Measurements from ENCODE around the gene MTFR1L. TPM values are rescaled to one million over a fixed set of nuclear protein-coding genes. Genes with fewer than 3 reads are reported as not detected.

Gene MTFR1L
- total RNA-seq, 5 donors from 2014 or later (not counting 1 experiment from before 2014, with no cell fraction given) = 39.6 to 48.1 (median 41.6) TPM

DNA sequence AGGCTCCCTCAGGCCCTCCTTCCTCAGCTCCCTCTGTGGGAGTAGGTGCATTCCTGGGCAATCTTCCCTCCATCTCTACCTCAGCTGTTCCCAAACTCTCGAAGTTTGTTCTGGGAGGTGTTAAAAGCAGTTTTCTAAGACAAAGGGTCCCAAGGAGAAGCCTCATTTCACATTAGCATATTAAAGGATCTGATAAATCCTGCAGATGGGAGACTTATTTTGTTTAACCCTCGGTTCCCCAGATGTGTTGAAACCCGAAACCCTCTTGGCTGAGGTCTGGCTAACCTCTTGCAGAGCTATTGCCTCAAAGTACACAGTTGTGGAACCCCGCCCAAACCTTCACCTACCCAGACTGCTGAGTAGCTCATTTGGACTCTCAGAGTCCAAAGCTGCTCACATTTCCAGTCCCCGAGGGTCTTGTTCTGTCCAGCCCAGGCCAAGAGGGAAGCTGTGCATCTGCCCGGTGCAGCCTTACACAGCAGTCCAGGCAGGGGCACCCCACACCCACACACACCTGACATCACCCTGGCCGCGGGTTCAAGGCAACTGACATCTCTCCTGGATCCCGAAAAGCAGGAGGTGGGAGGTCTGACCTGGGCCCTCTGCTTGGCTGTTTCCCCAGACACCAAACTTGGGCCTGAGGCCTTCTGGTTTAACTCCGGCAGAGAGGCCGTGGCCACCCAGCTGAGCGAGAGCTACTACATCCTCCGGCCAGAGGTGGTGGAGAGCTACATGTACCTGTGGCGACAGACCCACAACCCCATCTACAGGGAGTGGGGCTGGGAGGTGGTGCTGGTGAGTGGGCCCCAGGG lies 39.2 kb upstream of the MTFR1L start:
- ChIA-PET CTCF (no interaction called here), POLR2A (no interaction called here)
- no peak overlapping the region for H3K27ac ChIP-seq (ENCODE audit: low read length)
- Mint-ChIP-seq H3K27me3 (no peaks in the 10 kb centered on the region), H3K9me3 (no peaks in the 10 kb centered on the region), H3K36me3 (peaks cover 27% of the 10 kb centered on the region), H3K4me1 (peaks cover 16 to 55% (median 20%) of the 10 kb centered on the region in 3 donors), H3K4me3 (no peak overlapping the region), H3K27ac (peak overlapping the region; percentile 27 to 48)
- ATAC-seq (replicated peaks in 1 of 4) (no peak), DNase-seq (no peak)
- H3K4me1 ChIP-seq (ENCODE audit: control insufficient read depth in 1 of 2, extremely low read depth in 1 of 2, insufficient read depth in 2 of 2, low read length in 2 of 2) = peaks cover 11 to 32% of the 10 kb centered on the region in 2 experiments
- 96% methylated on average over 7 of the region's 14 CpGs for WGBS (ENCODE audit: insufficient coverage)
- H3K9me3 ChIP-seq = no peaks in the 10 kb centered on the region
- H3K36me3 ChIP-seq (ENCODE audit: control insufficient read depth in 2 of 2, extremely low read depth in 1 of 2, insufficient read depth in 1 of 2, low read length in 1 of 2) = peaks cover 0 to 48% of the 10 kb centered on the region in 2 donors
- H3K4me3 ChIP-seq (ENCODE audit: control insufficient read depth in 1 of 2, extremely low read depth in 1 of 2, low read length in 1 of 2) = no peak overlapping the region
- no peaks in the 10 kb centered on the region for H3K27me3 ChIP-seq (replicated peaks in 1 of 2; ENCODE audit: control insufficient read depth in 2 of 2, extremely low read depth in 1 of 2, insufficient read depth in 2 of 2, low read length in 1 of 2)

DNA sequence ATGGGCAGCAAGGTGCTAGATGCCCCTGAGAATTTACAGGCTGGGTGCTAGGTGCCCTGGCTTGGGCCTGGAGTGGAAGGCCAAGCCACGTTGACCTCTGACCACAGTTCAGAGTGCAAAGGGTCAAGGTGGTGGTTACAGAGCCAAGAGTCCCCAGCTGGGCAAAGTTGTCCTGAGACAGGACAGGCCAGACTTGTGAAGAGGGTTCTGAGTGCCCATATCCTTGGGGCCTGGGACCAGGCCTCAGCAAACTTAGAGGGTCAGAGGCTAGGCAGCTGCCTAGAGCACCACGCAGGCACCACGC lies 38.7 kb upstream of the MTFR1L start:
- peak overlapping the region; percentile 11 to 16 for H3K27ac Mint-ChIP-seq

DNA sequence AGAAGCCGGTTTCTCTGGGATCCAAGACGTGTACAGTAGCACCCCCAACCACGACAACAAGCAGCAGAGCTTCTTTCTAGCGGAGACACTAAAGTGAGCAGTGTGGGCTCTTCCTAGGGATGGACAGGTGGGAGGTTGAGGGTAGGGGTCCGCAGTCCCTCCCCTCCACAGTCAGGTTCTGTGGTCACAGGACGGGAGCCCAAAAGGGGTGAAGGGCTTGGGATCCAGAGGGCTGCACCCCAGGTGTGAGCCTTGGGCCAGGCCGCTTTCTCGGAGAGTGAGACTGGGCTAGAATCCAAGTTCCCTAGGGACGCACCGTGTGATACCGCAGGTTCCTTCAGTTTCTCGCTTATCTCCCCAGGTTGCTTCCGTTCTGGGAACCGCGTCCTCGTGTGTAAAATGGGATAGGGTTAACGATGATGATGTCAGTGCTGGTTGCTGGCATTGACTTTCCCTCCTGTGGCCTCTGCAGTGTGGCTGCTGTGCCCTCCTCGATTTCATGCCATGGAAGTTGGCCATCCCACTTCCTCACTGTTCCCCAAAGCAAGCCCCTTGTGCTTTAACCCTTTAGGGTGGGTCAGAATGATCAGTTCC lies 37.0 kb upstream of the MTFR1L start:
- Histone ChIP-seq H3K27ac (ENCODE audit: low read length) (no peak overlapping the region), H3K4me3 (ENCODE audit: control insufficient read depth in 1 of 2, extremely low read depth in 1 of 2, low read length in 1 of 2) (no peak overlapping the region), H3K9me3 (no peaks in the 10 kb centered on the region), H3K36me3 (ENCODE audit: control insufficient read depth in 2 of 2, extremely low read depth in 1 of 2, insufficient read depth in 1 of 2, low read length in 1 of 2) (peaks cover 3 to 59% of the 10 kb centered on the region in 2 donors), H3K4me1 (ENCODE audit: control insufficient read depth in 1 of 2, extremely low read depth in 1 of 2, insufficient read depth in 2 of 2, low read length in 2 of 2) (peaks cover 0 to 10% of the 10 kb centered on the region in 2 experiments), H3K27me3 (replicated peaks in 1 of 2; ENCODE audit: control insufficient read depth in 2 of 2, extremely low read depth in 1 of 2, insufficient read depth in 2 of 2, low read length in 1 of 2) (no peaks in the 10 kb centered on the region)
- 94% methylated on average over 15 of the region's 18 CpGs for WGBS (ENCODE audit: insufficient coverage)
- DNase-seq (no peak), ATAC-seq (replicated peaks in 1 of 4) (no peak)
- Mint-ChIP-seq H3K27me3 (no peaks in the 10 kb centered on the region), H3K27ac (peak overlapping the region; percentile 62 to 69), H3K4me3 (no peak overlapping the region), H3K9me3 (no peaks in the 10 kb centered on the region), H3K4me1 (peaks cover 0 to 35% (median 6%) of the 10 kb centered on the region in 3 donors), H3K36me3 (peaks cover 20% of the 10 kb centered on the region)
- ChIA-PET CTCF (no interaction called here), POLR2A (no interaction called here)

More for the DNA sequence above, 38.7 kb upstream of the MTFR1L start:
- ATAC-seq (replicated peaks in 1 of 4) (no peak), DNase-seq (no peak)
- Mint-ChIP-seq H3K4me1 (peaks cover 11 to 50% (median 14%) of the 10 kb centered on the region in 3 donors), H3K36me3 (peaks cover 25% of the 10 kb centered on the region), H3K4me3 (no peak overlapping the region), H3K9me3 (no peaks in the 10 kb centered on the region), H3K27me3 (no peaks in the 10 kb centered on the region)
- H3K36me3 ChIP-seq (ENCODE audit: control insufficient read depth in 2 of 2, extremely low read depth in 1 of 2, insufficient read depth in 1 of 2, low read length in 1 of 2) = peaks cover 0 to 54% of the 10 kb centered on the region in 2 donors
- 84% methylated on average over 3 of the region's 3 CpGs for WGBS (ENCODE audit: insufficient coverage)
- H3K4me1 ChIP-seq (ENCODE audit: control insufficient read depth in 1 of 2, extremely low read depth in 1 of 2, insufficient read depth in 2 of 2, low read length in 2 of 2) = peaks cover 6 to 26% of the 10 kb centered on the region in 2 experiments
- POLR2A ChIA-PET = no interaction called here
- H3K4me3 ChIP-seq (ENCODE audit: control insufficient read depth in 1 of 2, extremely low read depth in 1 of 2, low read length in 1 of 2) = no peak overlapping the region
- no peak overlapping the region for H3K27ac ChIP-seq (ENCODE audit: low read length)
- CTCF ChIA-PET = no interaction called here
- H3K9me3 ChIP-seq = no peaks in the 10 kb centered on the region
- H3K27me3 ChIP-seq (replicated peaks in 1 of 2; ENCODE audit: control insufficient read depth in 2 of 2, extremely low read depth in 1 of 2, insufficient read depth in 2 of 2, low read length in 1 of 2) = no peaks in the 10 kb centered on the region

DNA sequence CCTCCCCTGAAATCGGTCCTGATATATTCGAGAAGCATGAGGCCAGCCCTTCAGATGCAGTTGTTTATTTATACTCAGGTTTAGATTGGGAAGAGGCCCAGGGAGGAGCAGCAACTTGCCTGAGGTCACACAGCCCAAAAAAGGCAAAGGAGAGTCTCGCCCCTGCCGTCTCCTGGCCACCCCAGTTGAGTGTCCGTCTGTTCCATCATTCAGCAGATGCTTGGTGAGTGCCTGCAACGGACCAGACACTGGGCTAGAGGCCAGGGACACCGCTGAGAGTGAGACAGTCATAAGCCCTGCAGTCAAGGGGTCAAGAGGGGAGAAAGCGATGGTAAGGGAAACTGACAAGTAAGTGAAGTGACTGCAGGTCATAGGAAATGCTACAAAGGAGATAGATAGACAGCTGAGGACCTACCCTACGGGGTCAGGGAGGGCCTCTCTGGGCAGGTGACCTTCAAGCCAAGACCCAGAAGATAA lies 35.1 kb upstream of the MTFR1L start:
- H3K27ac ChIP-seq (ENCODE audit: low read length) = no peak overlapping the region
- no peaks in the 10 kb centered on the region for H3K27me3 ChIP-seq (replicated peaks in 1 of 2; ENCODE audit: control insufficient read depth in 2 of 2, extremely low read depth in 1 of 2, insufficient read depth in 2 of 2, low read length in 1 of 2)
- no peak overlapping the region for H3K4me3 ChIP-seq (ENCODE audit: control insufficient read depth in 1 of 2, extremely low read depth in 1 of 2, low read length in 1 of 2)

DNA sequence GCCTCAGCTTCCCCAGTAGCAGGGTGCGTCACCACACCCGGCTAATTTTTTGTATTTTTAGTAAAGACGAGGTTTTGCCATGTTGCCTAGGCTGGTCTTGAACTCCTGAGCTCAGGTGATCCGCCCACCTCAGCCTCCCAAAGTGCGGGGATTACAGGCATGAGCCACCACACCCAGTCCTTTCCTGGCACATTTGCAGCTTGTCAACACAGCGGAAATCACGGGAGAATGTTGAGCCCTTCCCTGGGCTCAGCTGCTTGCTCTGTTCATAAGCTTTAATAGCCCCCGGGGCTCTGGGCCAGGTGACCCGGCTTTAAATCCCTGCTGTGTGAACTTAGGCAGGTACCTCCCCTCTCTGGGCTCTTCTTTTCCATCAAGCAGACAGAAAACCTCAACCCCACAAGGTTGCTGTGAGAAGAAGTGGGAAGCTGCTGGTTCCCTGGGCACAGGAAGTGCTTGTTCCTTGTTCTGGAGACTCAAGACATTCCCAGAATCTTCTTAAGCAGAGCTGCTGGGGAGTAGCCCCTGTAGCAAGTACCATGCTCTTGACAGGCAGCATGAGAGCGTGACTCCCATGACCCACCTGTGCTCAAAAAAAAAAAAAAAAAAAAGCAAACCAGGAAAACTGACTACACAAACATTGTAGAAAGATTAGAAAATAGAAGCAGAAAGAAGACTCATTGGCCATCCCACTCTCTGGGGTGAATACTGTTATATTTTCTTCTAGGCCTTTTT lies 34.3 kb upstream of the MTFR1L start:
- Mint-ChIP-seq H3K4me1 (peaks cover 0 to 22% (median 0%) of the 10 kb centered on the region in 3 donors), H3K27me3 (no peaks in the 10 kb centered on the region), H3K27ac (peak overlapping the region; percentile 36 to 58), H3K4me3 (no peak overlapping the region), H3K9me3 (no peaks in the 10 kb centered on the region), H3K36me3 (peaks cover 25% of the 10 kb centered on the region)
- no peaks in the 10 kb centered on the region for H3K4me1 ChIP-seq (ENCODE audit: control insufficient read depth in 1 of 2, extremely low read depth in 1 of 2, insufficient read depth in 2 of 2, low read length in 2 of 2)
- H3K36me3 ChIP-seq (ENCODE audit: control insufficient read depth in 2 of 2, extremely low read depth in 1 of 2, insufficient read depth in 1 of 2, low read length in 1 of 2) = peaks cover 3 to 57% of the 10 kb centered on the region in 2 donors
- ChIA-PET POLR2A (interaction anchor here (0.6 to 0.7 kb wide), 2 partner anchors 10 to 148 kb away, joined by 4 to 5 read pairs; no protein-coding TSS in a partner anchor), CTCF (no interaction called here)
- H3K27me3 ChIP-seq (replicated peaks in 1 of 2; ENCODE audit: control insufficient read depth in 2 of 2, extremely low read depth in 1 of 2, insufficient read depth in 2 of 2, low read length in 1 of 2) = no peaks in the 10 kb centered on the region
- H3K4me3 ChIP-seq (ENCODE audit: control insufficient read depth in 1 of 2, extremely low read depth in 1 of 2, low read length in 1 of 2) = no peak overlapping the region
- H3K27ac ChIP-seq (ENCODE audit: low read length) = no peak overlapping the region
- 100% methylated on average over 7 of the region's 10 CpGs for WGBS (ENCODE audit: insufficient coverage)
- no peak for ATAC-seq (replicated peaks in 1 of 4)
- H3K9me3 ChIP-seq = no peaks in the 10 kb centered on the region
- no peak for DNase-seq

More for the DNA sequence above, 35.1 kb upstream of the MTFR1L start:
- no peaks in the 10 kb centered on the region for H3K9me3 ChIP-seq
- H3K36me3 Mint-ChIP-seq = peaks cover 20% of the 10 kb centered on the region
- ChIA-PET CTCF (no interaction called here), POLR2A (no interaction called here)
- H3K4me1 ChIP-seq (ENCODE audit: control insufficient read depth in 1 of 2, extremely low read depth in 1 of 2, insufficient read depth in 2 of 2, low read length in 2 of 2) = no peaks in the 10 kb centered on the region
- H3K9me3 Mint-ChIP-seq = no peaks in the 10 kb centered on the region
- H3K36me3 ChIP-seq (ENCODE audit: control insufficient read depth in 2 of 2, extremely low read depth in 1 of 2, insufficient read depth in 1 of 2, low read length in 1 of 2) = peaks cover 3 to 54% of the 10 kb centered on the region in 2 donors
- 84% methylated on average over 6 of the region's 9 CpGs for WGBS (ENCODE audit: insufficient coverage)
- no peak for DNase-seq
- no peaks in the 10 kb centered on the region for H3K27me3 Mint-ChIP-seq
- no peak for ATAC-seq (replicated peaks in 1 of 4)
- peak overlapping the region in 1 of 2 donors; percentile 52 for H3K27ac Mint-ChIP-seq
- no peak overlapping the region for H3K4me3 Mint-ChIP-seq
- H3K4me1 Mint-ChIP-seq = peaks cover 0 to 27% (median 0%) of the 10 kb centered on the region in 3 donors

Measured in T-cell (primary cell).